K562 (cell line): ENCODE measurements around the gene NAP1L4. TPM values are rescaled to one million over a fixed set of nuclear protein-coding genes. Genes with fewer than 3 reads are reported as not detected.

Source experiments
- ATAC-seq: fragments of 200-7000 bp; cut with Tn5 transposase; 3 replicates; pipeline ENCODE4 v1.9.1; 2020; ENCODE audit warnings: moderate library complexity
- BruUV-seq: library from RNA; stranded (reverse); fragments of 400-500 nt; replicated peaks from 2 replicates; lab custom pipeline; 2021; lab: Mats Ljungman, UMichigan
- CTCF ChIA-PET: fragments of 300-600 bp; formaldehyde crosslinking; extraction: SDS; loops from one replicate; lab custom pipeline; 2021; ENCODE audit warnings: low intra/inter-chr PET ratio; lab: Yijun Ruan, JAX
- POLR2A ChIA-PET: fragments of 300-600, 350-650 bp; sonication (Branson Sonifier 250); formaldehyde crosslinking; extraction: SDS; loops from one replicate; lab custom pipeline; 2021; ENCODE audit warnings: antibody characterized with exemption, inconsistent platforms; lab: Yijun Ruan, JAX
- DNase-seq, 4 experiments: peaks; one replicate each; pipeline versions ENCODE4 v3.0.0 to v3.0.0-alpha.2; 2011 to 2018; ENCODE audit warnings: low spot score in 3 of 4, mixed read lengths in 3 of 4; ENCODE audit errors: extremely low read depth in 1 of 4
- FAIRE-seq: peaks from 2 replicates; lab custom pipeline; 2011; peaks lifted over from hg19 to GRCh38; lab: Jason Lieb, UNC
- H2AFZ ChIP-seq: 2 replicates; pipeline ENCODE4 v1.6.0; 2011; ENCODE audit warnings: low read depth, low read length, control low read depth, inconsistent platforms
- H3K27ac ChIP-seq: fragments of 200-600 bp; 3 replicates; pipeline ENCODE4 v1.8.0; 2011; ENCODE audit warnings: low read depth, mild to moderate bottlenecking, control low read depth, inconsistent platforms, low read length, moderate library complexity, mixed read lengths; ENCODE audit errors: extremely low read depth
- H3K27me3 ChIP-seq, 2 experiments: fragments of 300-600 bp in 1 of 2; 2 replicates in 1 of 2; 3 replicates in 1 of 2; pipeline versions ENCODE4 v1.6.0 to v1.8.0; 2011; ENCODE audit warnings: inconsistent platforms in 2 of 2, low read length in 2 of 2, mild to moderate bottlenecking in 1 of 2, mixed read lengths in 1 of 2, moderate library complexity in 1 of 2; ENCODE audit not compliant: control insufficient read depth in 2 of 2, insufficient read depth in 2 of 2
- H3K36me3 ChIP-seq: fragments of 300-600 bp; 3 replicates; pipeline ENCODE4 v1.8.0; 2011; ENCODE audit warnings: mild to moderate bottlenecking, low read length, inconsistent platforms; ENCODE audit not compliant: control insufficient read depth, insufficient read depth
- H3K4me1 ChIP-seq, 2 experiments: fragments of 200-600 bp in 1 of 2; replicated peaks in 1 of 2; 2 replicates in 1 of 2; 3 replicates in 1 of 2; pipeline versions ENCODE4 v1.5.1 to v1.8.0; 2011; ENCODE audit warnings: inconsistent platforms in 2 of 2, low read length in 2 of 2, mild to moderate bottlenecking in 1 of 2, mixed read lengths in 1 of 2, moderate library complexity in 1 of 2; ENCODE audit not compliant: control insufficient read depth in 2 of 2, insufficient read depth in 2 of 2
- H3K4me2 ChIP-seq: 2 replicates; pipeline ENCODE4 v1.6.1; 2011; ENCODE audit warnings: low read length, control low read depth, inconsistent platforms, mixed read lengths; ENCODE audit not compliant: insufficient read depth
- H3K4me3 ChIP-seq: fragments of 200-600 bp; sonication (generic), shearing (Covaris generic); 2 replicates; pipeline ENCODE4 v1.5.1; 2016; ENCODE audit warnings: control low read depth, inconsistent platforms
- H3K79me2 ChIP-seq: fragments of 200-600 bp; 3 replicates; pipeline ENCODE4 v1.8.0; 2011; ENCODE audit warnings: low read length, inconsistent platforms; ENCODE audit not compliant: control insufficient read depth, insufficient read depth
- H3K9ac ChIP-seq, 2 experiments: 2 replicates each; pipeline versions ENCODE4 v1.6.0 to v1.6.1; 2011; ENCODE audit warnings: low read depth in 2 of 2, low read length in 2 of 2, control low read depth in 1 of 2, inconsistent platforms in 1 of 2, mild to moderate bottlenecking in 1 of 2, mixed read lengths in 1 of 2; ENCODE audit not compliant: insufficient read depth in 1 of 2
- H3K9me1 ChIP-seq: one replicate; pipeline ENCODE4 v1.6.0; 2011; ENCODE audit warnings: inconsistent platforms, mild to moderate bottlenecking, low read length, moderate library complexity; ENCODE audit not compliant: control insufficient read depth, insufficient read depth
- H3K9me3 ChIP-seq: replicated peaks from 2 replicates; pipeline ENCODE4 v1.5.1; 2011; ENCODE audit warnings: low read depth, low read length, inconsistent platforms; ENCODE audit not compliant: control insufficient read depth, insufficient read depth
- H4K20me1 ChIP-seq: replicated peaks from 2 replicates; pipeline ENCODE4 v1.6.1; 2011; ENCODE audit warnings: low read length, inconsistent platforms, mixed read lengths; ENCODE audit not compliant: control insufficient read depth, insufficient read depth
- GATAD2A ChIP-seq: fragments of 450-650 bp; IDR thresholded peaks from 2 replicates; pipeline ENCODE4 v1.6.1; 2017
- HDGF ChIP-seq: fragments of 450-650 bp; IDR thresholded peaks from 2 replicates; pipeline ENCODE4 v1.6.1; 2016
- JUN ChIP-seq, 2 experiments: sonication (generic) in 1 of 2; formaldehyde crosslinking in 1 of 2; IDR thresholded peaks; 2 replicates each; pipeline versions ENCODE4 v1.6.1 to v1.8.0; 2012 to 2022; ENCODE audit warnings: borderline replicate concordance in 2 of 2, mild to moderate bottlenecking in 2 of 2, improper control_type of control experiment in 1 of 2, low read depth in 1 of 2, low read length in 1 of 2, missing genetic modification reagents in 1 of 2
- POLR2AphosphoS5 ChIP-seq: IDR thresholded peaks from 2 replicates; pipeline ENCODE4 v1.6.1; 2011; ENCODE audit warnings: mild to moderate bottlenecking, low read depth, low read length, moderate library complexity; ENCODE audit not compliant: control insufficient read depth, insufficient read depth
- SRSF9 ChIP-seq: fragments of 200-400 bp; formaldehyde crosslinking; IDR thresholded peaks from 2 replicates; pipeline ENCODE4 v1.6.1; 2017; ENCODE audit warnings: low read depth, low read length, borderline replicate concordance
- TSC22D4 ChIP-seq: fragments of 450-650 bp; IDR thresholded peaks from 2 replicates; pipeline ENCODE4 v1.6.1; 2016; ENCODE audit warnings: missing genetic modification characterization, missing biosample characterization, control low read depth
- ZC3H8 ChIP-seq: fragments of 450-650 bp; IDR thresholded peaks from 2 replicates; pipeline ENCODE4 v1.6.1; 2017
- ZNF512 ChIP-seq: IDR thresholded peaks from 2 replicates; pipeline ENCODE4 v1.6.1; 2016; ENCODE audit warnings: missing genetic modification characterization, missing compliant biosample characterization
- WGBS: fragments of 100-300 bp; shearing (Covaris generic); methylation state at CpG from one replicate; pipeline ENCODE4 v1.1.6; 2016; ENCODE audit warnings: low coverage, mixed read lengths; ENCODE audit not compliant: insufficient coverage; ENCODE audit errors: missing lambda C conversion rate; 5-methylcytosine and 5-hydroxymethylcytosine counted together
- in situ Hi-C: fragments of 300-500 bp; cut with MboI; formaldehyde crosslinking; loops from 4 replicates; pipeline ENCODE4 v1.15.0; 2018; ENCODE audit warnings: inconsistent platforms, mixed read lengths
- intact Hi-C: fragments of 100-400 bp; cut with micrococcal nuclease; formaldehyde crosslinking; loops from 2 replicates; pipeline ENCODE4 v1.14.2; 2022
- polyA plus RNA-seq, 8 experiments: library from polyadenylated mRNA; depleted of rRNA in 4 of 8; stranded (reverse) in 5 of 8; unstranded in 3 of 8; fragments of >200 nt; fragmentation: Nextera tagmentation in 2 of 8; fragmentation: Illumina TruSeq in 1 of 8; extraction: Ambion mirVana in 2 of 8; extraction: Trizol in 1 of 8; gene quantifications; 2 replicates each; pipeline versions ENCODE4 v1.2.1 to v1.2.3, GENCODE V29; 2011 to 2014; ENCODE audit warnings: inconsistent platforms in 1 of 8, missing spikeins in 1 of 8
- total RNA-seq, 7 experiments: library from RNA; depleted of rRNA in 6 of 7; stranded (reverse); fragments of >200 nt in 6 of 7; fragmentation: Illumina TruSeq in 2 of 7; extraction: Trizol in 2 of 7; gene quantifications; 2 replicates each; pipeline versions ENCODE4 v1.2.1 to v1.2.3, GENCODE V29; 2011 to 2021; ENCODE audit warnings: low replicate concordance in 1 of 7

Gene NAP1L4
- total and polyA plus RNA-seq, 9 of the 15 experiments (the other 6 are each of a cell fraction or from before 2014, with no cell fraction given): 34.1 to 237 (median 179) TPM

GRCh38 chr11:2963761-2964160, 28.4 kb downstream of the NAP1L4 start:
- intact Hi-C loops: no loop called here
- FAIRE-seq (no peak), ATAC-seq (no peak), DNase-seq (no peak)
- Histone ChIP-seq H3K9me1 (no peaks in the 10 kb centered on the region), H3K27me3 (no peaks in the 10 kb centered on the region), H3K4me1 (no peaks in the 10 kb centered on the region), H3K27ac (no peak overlapping the region), H3K9me3 (no peaks in the 10 kb centered on the region), H4K20me1 (peaks cover 19% of the 10 kb centered on the region), H3K4me3 (no peak overlapping the region), H3K36me3 (peaks cover 96% of the 10 kb centered on the region), H2AFZ (no peak overlapping the region), H3K4me2 (no peak overlapping the region), H3K79me2 (peaks cover 62% of the 10 kb centered on the region), H3K9ac (no peak overlapping the region)
- ChIA-PET POLR2A (interaction anchor here (0.6 to 1.0 kb wide), 2 partner anchors 11 to 261 kb away, joined by 3 read pairs; no protein-coding TSS in a partner anchor), CTCF (no interaction called here)
- BruUV-seq: no TSS peak
- TF ChIP-seq TSC22D4 (tag): no peak
- TF ChIP-seq GATAD2A: no peak
- no peak for TF ChIP-seq JUN (IDR thresholded peaks at IDR 0.05; ENCODE audit: borderline replicate concordance, low read depth, low read length)
- no peak for TF ChIP-seq JUN (CRISPR knock-in tag; IDR thresholded peaks at IDR 0.05; ENCODE audit: borderline replicate concordance)
- no peak for TF ChIP-seq SRSF9
- no peak for TF ChIP-seq ZC3H8
- in situ Hi-C loops: no loop called here
- WGBS: 95% methylated on average over 6 of the region's 6 CpGs

GRCh38 chr11:2963112-2963754, 28.9 kb downstream of the NAP1L4 start:
- Histone ChIP-seq H3K27me3 (no peaks in the 10 kb centered on the region), H3K9ac (no peak overlapping the region), H4K20me1 (peaks cover 19% of the 10 kb centered on the region), H3K27ac (no peak overlapping the region), H2AFZ (no peak overlapping the region), H3K9me3 (no peaks in the 10 kb centered on the region), H3K9me1 (no peaks in the 10 kb centered on the region), H3K36me3 (peaks cover 96% of the 10 kb centered on the region), H3K4me3 (no peak overlapping the region), H3K4me1 (no peaks in the 10 kb centered on the region), H3K79me2 (peaks cover 61% of the 10 kb centered on the region), H3K4me2 (no peak overlapping the region)
- ATAC-seq (no peak), DNase-seq (no peak), FAIRE-seq (no peak)
- intact Hi-C loops (no loop called here), in situ Hi-C loops (no loop called here)
- ChIA-PET POLR2A (interaction anchor here (0.6 to 1.0 kb wide), 2 partner anchors 12 to 261 kb away, joined by 3 read pairs; no protein-coding TSS in a partner anchor), CTCF (interaction anchor here (0.7 kb wide), 1 partner anchor 61 kb away, joined by 4 read pairs; no protein-coding TSS in a partner anchor)
- 97% methylated on average over 7 of the region's 7 CpGs for WGBS
- TF ChIP-seq POLR2AphosphoS5: 0 out of 2 replicates have a peak, but pooled peaks have one; percentile 21
- TF ChIP-seq ZNF512 (tag): peak; percentile 48
- no peak for TF ChIP-seq HDGF
- no TSS peak for BruUV-seq
